Measurements from ENCODE around the gene CKM. TPM values are rescaled to one million over a fixed set of nuclear protein-coding genes. Genes with fewer than 3 reads are reported as not detected.

The CKM gene
- total and polyA plus RNA-seq, 2 donors (not counting 3 experiments of a cell fraction or from before 2014, with no cell fraction given): not detected

- FAIRE-seq (no peak), DNase-seq (ENCODE audit: low read depth, low spot score) (no peak)
- peak overlapping the region; percentile 84 for H2AFZ ChIP-seq (ENCODE audit: low read depth, low read length)
- no peak overlapping the region for H3K4me3 ChIP-seq (replicated peaks in 1 of 3; ENCODE audit: insufficient read depth in 1 of 3, low read depth in 1 of 3, low read length in 3 of 3)
- H3K9me1 ChIP-seq (replicated peaks; ENCODE audit: control insufficient read depth, extremely low read depth, insufficient read depth, low read length): no peaks in the 10 kb centered on the region
- ChIA-PET POLR2A (no interaction called here), CTCF (no interaction called here)
- H4K20me1 ChIP-seq (replicated peaks; ENCODE audit: control insufficient read depth, extremely low read depth, insufficient read depth, low read length): no peaks in the 10 kb centered on the region
- H3K79me2 ChIP-seq (ENCODE audit: control insufficient read depth, insufficient read depth, low read length): no peaks in the 10 kb centered on the region
- H3K9ac ChIP-seq (replicated peaks; ENCODE audit: extremely low read depth, insufficient read depth, low read length): no peak overlapping the region
- TF ChIP-seq, protein P1, sequence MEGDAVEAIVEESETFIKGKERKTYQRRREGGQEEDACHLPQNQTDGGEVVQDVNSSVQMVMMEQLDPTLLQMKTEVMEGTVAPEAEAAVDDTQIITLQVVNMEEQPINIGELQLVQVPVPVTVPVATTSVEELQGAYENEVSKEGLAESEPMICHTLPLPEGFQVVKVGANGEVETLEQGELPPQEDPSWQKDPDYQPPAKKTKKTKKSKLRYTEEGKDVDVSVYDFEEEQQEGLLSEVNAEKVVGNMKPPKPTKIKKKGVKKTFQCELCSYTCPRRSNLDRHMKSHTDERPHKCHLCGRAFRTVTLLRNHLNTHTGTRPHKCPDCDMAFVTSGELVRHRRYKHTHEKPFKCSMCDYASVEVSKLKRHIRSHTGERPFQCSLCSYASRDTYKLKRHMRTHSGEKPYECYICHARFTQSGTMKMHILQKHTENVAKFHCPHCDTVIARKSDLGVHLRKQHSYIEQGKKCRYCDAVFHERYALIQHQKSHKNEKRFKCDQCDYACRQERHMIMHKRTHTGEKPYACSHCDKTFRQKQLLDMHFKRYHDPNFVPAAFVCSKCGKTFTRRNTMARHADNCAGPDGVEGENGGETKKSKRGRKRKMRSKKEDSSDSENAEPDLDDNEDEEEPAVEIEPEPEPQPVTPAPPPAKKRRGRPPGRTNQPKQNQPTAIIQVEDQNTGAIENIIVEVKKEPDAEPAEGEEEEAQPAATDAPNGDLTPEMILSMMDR (IDR thresholded peaks at IDR 0.05; ENCODE audit: extremely low read depth in 1 of 2, insufficient read depth in 1 of 2, low read depth in 1 of 2, low read length in 2 of 2): no peak
- TF ChIP-seq EZH2 (IDR thresholded peaks at IDR 0.05; ENCODE audit: borderline replicate concordance, low read depth, low read length, severe bottlenecking): no peak
- no peak for TF ChIP-seq POLR2AphosphoS5 (IDR thresholded peaks at IDR 0.05; ENCODE audit: insufficient read depth, low read depth, low read length)
- TF ChIP-seq GATA2 (IDR thresholded peaks at IDR 0.05; ENCODE audit: insufficient read depth, insufficient read length, low read depth, low read length): no peak
- no peak for TF ChIP-seq POLR2A (IDR thresholded peaks at IDR 0.05; ENCODE audit: low read depth, low read length)
- TF ChIP-seq MYC (IDR thresholded peaks at IDR 0.05; ENCODE audit: low read depth, low read length): no peak
- TF ChIP-seq JUN (IDR thresholded peaks at IDR 0.05; ENCODE audit: borderline replicate concordance, insufficient read depth, insufficient read length, low read depth): no peak
- TF ChIP-seq FOS (IDR thresholded peaks at IDR 0.05; ENCODE audit: borderline replicate concordance, insufficient read depth, low read length): no peak
- no peaks in the 10 kb centered on the region for H3K36me3 ChIP-seq (ENCODE audit: control insufficient read depth in 2 of 2, extremely low read depth in 1 of 2, insufficient read depth in 2 of 2, low read length in 2 of 2)
- H3K4me1 ChIP-seq (ENCODE audit: control insufficient read depth, extremely low read depth, insufficient read depth, low read length): no peaks in the 10 kb centered on the region
- BruUV-seq (replicated peaks): no TSS peak
- dilution Hi-C loops (cut with MboI; ENCODE audit: extremely low pct_ligation_motif_present, low sequenced_read_pairs) (no loop called here), intact Hi-C loops (cut with micrococcal nuclease) (no loop called here)
- H3K9me3 ChIP-seq (replicated peaks; ENCODE audit: control insufficient read depth, insufficient read depth, low read length): no peaks in the 10 kb centered on the region
- no peak overlapping the region for H3K27ac ChIP-seq (ENCODE audit: insufficient read depth, low read depth, low read length)
- no peak overlapping the region for H3K4me2 ChIP-seq (ENCODE audit: insufficient read depth, low read length)
- peaks cover 4 to 5% of the 10 kb centered on the region in 2 experiments for H3K27me3 ChIP-seq (ENCODE audit: control insufficient read depth in 2 of 2, insufficient read depth in 2 of 2, low read length in 2 of 2)
Observed at GRCh38 chr19:45324349-45324907, 1.8 kb upstream of the CKM start.
